Liver (tissue), 9 donors: ENCODE data around the gene EFCAB11. TPM values are rescaled to one million over a fixed set of nuclear protein-coding genes. Genes with fewer than 3 reads are reported as not detected.

Source experiments
- DNase-seq: peaks from one replicate; pipeline ENCODE4 v3.0.0-alpha.2; 2017; ENCODE audit warnings: low spot score
- H3K27ac ChIP-seq, 2 donors: one replicate each; pipeline ENCODE4 v1.7.0; 2013; ENCODE audit warnings: inconsistent platforms in 2 of 2, low read length in 2 of 2, control low read depth in 1 of 2, low read depth in 1 of 2, mild to moderate bottlenecking in 1 of 2
- H3K27me3 ChIP-seq, 4 donors: one replicate each; pipeline versions ENCODE4 v1.6.1 to v1.7.0; 2013; ENCODE audit warnings: low read length in 3 of 4, inconsistent platforms in 1 of 4, mild to moderate bottlenecking in 1 of 4, moderate library complexity in 1 of 4; ENCODE audit not compliant: control insufficient read depth in 4 of 4, insufficient read depth in 4 of 4
- H3K36me3 ChIP-seq, 4 donors: one replicate each; pipeline versions ENCODE4 v1.6.1 to v1.7.0; 2013; ENCODE audit warnings: low read length in 3 of 4, mild to moderate bottlenecking in 3 of 4, low read depth in 1 of 4, moderate library complexity in 1 of 4; ENCODE audit not compliant: control insufficient read depth in 4 of 4, insufficient read depth in 3 of 4
- H3K4me1 ChIP-seq, 4 donors: one replicate each; pipeline versions ENCODE4 v1.6.1 to v1.7.0; 2013; ENCODE audit warnings: low read length in 3 of 4, mild to moderate bottlenecking in 3 of 4, moderate library complexity in 1 of 4; ENCODE audit not compliant: control insufficient read depth in 4 of 4, insufficient read depth in 4 of 4
- H3K4me3 ChIP-seq, 3 donors: one replicate each; pipeline versions ENCODE4 v1.6.1 to v1.7.0; 2013; ENCODE audit warnings: low read length in 3 of 3, control low read depth in 1 of 3, low read depth in 1 of 3, mild to moderate bottlenecking in 1 of 3
- H3K9ac ChIP-seq, 2 donors: one replicate each; pipeline ENCODE4 v1.7.0; 2013; ENCODE audit warnings: low read length in 2 of 2, mild to moderate bottlenecking in 2 of 2, moderate library complexity in 2 of 2, control low read depth in 1 of 2, low read depth in 1 of 2
- H3K9me3 ChIP-seq, 4 donors: one replicate each; pipeline versions ENCODE4 v1.6.1 to v1.7.0; 2013; ENCODE audit warnings: low read length in 3 of 4; ENCODE audit not compliant: control insufficient read depth in 4 of 4
- ATF3 ChIP-seq: IDR thresholded peaks from 2 replicates; pipeline ENCODE4 v1.6.1; 2016; ENCODE audit warnings: antibody characterized with exemption
- CTCF ChIP-seq: fragments of 150-350 bp; IDR thresholded peaks from 2 replicates; pipeline ENCODE4 v1.5.1; 2017; ENCODE audit warnings: improper control_type of control experiment, low read depth, low read length; ENCODE audit not compliant: missing input control
- EGR1 ChIP-seq, 2 donors: IDR thresholded peaks; 2 replicates each; pipeline ENCODE4 v1.6.1; 2016 to 2018; ENCODE audit warnings: antibody characterized with exemption in 2 of 2, low read depth in 2 of 2
- GABPA ChIP-seq, 2 donors: IDR thresholded peaks in 1 of 2; conservative IDR thresholded peaks in 1 of 2; 2 replicates each; pipeline ENCODE4 v1.6.1; 2016; ENCODE audit warnings: antibody characterized with exemption in 2 of 2, mild to moderate bottlenecking in 1 of 2, moderate library complexity in 1 of 2
- HNF4A ChIP-seq, 2 donors: conservative IDR thresholded peaks; 2 replicates each; pipeline ENCODE4 v1.6.1; 2016; ENCODE audit warnings: antibody characterized with exemption in 2 of 2, mild to moderate bottlenecking in 2 of 2
- HNF4G ChIP-seq: IDR thresholded peaks from 2 replicates; pipeline ENCODE4 v1.6.1; 2016; ENCODE audit warnings: antibody characterized with exemption
- JUND ChIP-seq, 2 donors: IDR thresholded peaks; 2 replicates each; pipeline ENCODE4 v1.6.1; 2016; ENCODE audit warnings: antibody characterized with exemption in 2 of 2
- MAX ChIP-seq: IDR thresholded peaks from 2 replicates; pipeline ENCODE4 v1.6.1; 2016; ENCODE audit warnings: antibody characterized with exemption
- RAD21 ChIP-seq, 2 donors: IDR thresholded peaks; 2 replicates each; pipeline ENCODE4 v1.6.1; 2016; ENCODE audit warnings: antibody characterized with exemption in 2 of 2, mild to moderate bottlenecking in 2 of 2
- REST ChIP-seq: IDR thresholded peaks from 2 replicates; pipeline ENCODE4 v1.6.1; 2016; ENCODE audit warnings: antibody characterized with exemption, mild to moderate bottlenecking
- RXRA ChIP-seq, 2 donors: IDR thresholded peaks; 2 replicates each; pipeline ENCODE4 v1.6.1; 2017 to 2018; ENCODE audit warnings: antibody characterized with exemption in 2 of 2, mild to moderate bottlenecking in 1 of 2
- SP1 ChIP-seq: IDR thresholded peaks from 2 replicates; pipeline ENCODE4 v1.6.1; 2018; ENCODE audit warnings: antibody characterized with exemption, mild to moderate bottlenecking
- TAF1 ChIP-seq: conservative IDR thresholded peaks from 2 replicates; pipeline ENCODE4 v1.6.1; 2016; ENCODE audit warnings: antibody characterized with exemption, mild to moderate bottlenecking
- YY1 ChIP-seq: IDR thresholded peaks from 2 replicates; pipeline ENCODE4 v1.6.1; 2016; ENCODE audit warnings: antibody characterized with exemption, mild to moderate bottlenecking
- ZBTB33 ChIP-seq: IDR thresholded peaks from 2 replicates; pipeline ENCODE4 v1.6.1; 2016; ENCODE audit warnings: antibody characterized with exemption
- WGBS: extraction: QIAGEN DNeasy Blood & Tissue Kit; methylation state at CpG from one replicate; pipeline ENCODE4 v1.1.7; 2013; 5-methylcytosine and 5-hydroxymethylcytosine counted together
- polyA plus RNA-seq, 2 donors: library from polyadenylated mRNA; stranded (reverse) in 1 of 2; unstranded in 1 of 2; fragments of 200-250 nt in 1 of 2; fragments of >200 nt in 1 of 2; fragmentation: Nextera tagmentation in 1 of 2; extraction: Ambion mirVana in 1 of 2; gene quantifications; one replicate each; pipeline versions ENCODE4 v1.2.1 to v1.2.3, GENCODE V29; 2013 to 2015
- total RNA-seq, 2 donors: library from RNA; depleted of rRNA; stranded (reverse); fragments of >200 nt; gene quantifications; one replicate each; pipeline ENCODE4 v1.2.3, GENCODE V29; 2014
- donor health status: healthy.
- donor health status: healthy.
- donor health status: healthy.
- donor health status: healthy.
- donor health status: healthy.

The EFCAB11 gene
- total and polyA plus RNA-seq, 4 donors: 2.1 to 4.7 (median 3.4) TPM

GRCh38 chr14:89960914-89961313 lies 6.4 kb upstream of the EFCAB11 start:
- Histone ChIP-seq H3K9me3 (no peaks in the 10 kb centered on the region), H3K27me3 (no peaks in the 10 kb centered on the region), H3K9ac (no peak overlapping the region), H3K36me3 (peaks cover 0 to 5% (median 2%) of the 10 kb centered on the region in 4 donors), H3K4me3 (no peak overlapping the region), H3K27ac (no peak overlapping the region), H3K4me1 (peaks cover 0 to 14% (median 5%) of the 10 kb centered on the region in 4 donors)
- TF ChIP-seq MAX (no peak), GABPA (IDR thresholded peaks at IDR 0.05 in 1 of 2, conservative IDR thresholded peaks at IDR 0.05 in 1 of 2) (no peak), HNF4A (conservative IDR thresholded peaks at IDR 0.05) (no peak), SP1 (no peak), YY1 (no peak), CTCF (no peak), JUND (IDR thresholded peaks at IDR 0.05) (no peak), EGR1 (IDR thresholded peaks at IDR 0.05; ENCODE audit: low read depth in 2 of 2) (no peak), ZBTB33 (no peak), RXRA (IDR thresholded peaks at IDR 0.05) (no peak), HNF4G (no peak), REST (no peak), ATF3 (no peak), TAF1 (no peak)
- no peak for DNase-seq
- 94% methylated on average over 3 of the region's 3 CpGs for WGBS

- DNase-seq: no peak
- Histone ChIP-seq H3K27ac (no peak overlapping the region), H3K9me3 (no peaks in the 10 kb centered on the region), H3K9ac (no peak overlapping the region), H3K27me3 (no peaks in the 10 kb centered on the region), H3K4me3 (no peak overlapping the region), H3K36me3 (peaks cover 0 to 5% (median 2%) of the 10 kb centered on the region in 4 donors), H3K4me1 (peaks cover 0 to 19% (median 9%) of the 10 kb centered on the region in 4 donors)
- TF ChIP-seq SP1 (no peak), HNF4G (no peak), GABPA (IDR thresholded peaks at IDR 0.05 in 1 of 2, conservative IDR thresholded peaks at IDR 0.05 in 1 of 2) (no peak), JUND (IDR thresholded peaks at IDR 0.05) (no peak), MAX (no peak), EGR1 (IDR thresholded peaks at IDR 0.05; ENCODE audit: low read depth in 2 of 2) (no peak), ZBTB33 (no peak), RAD21 (IDR thresholded peaks at IDR 0.05) (no peak)
- 89% methylated on average over 3 of the region's 3 CpGs for WGBS
Measured at GRCh38 chr14:89959853-89960445, 5.4 kb upstream of the EFCAB11 start.
